Body of pancreas (tissue), 4 donors: ENCODE data around the gene TSPAN18. TPM values are rescaled to one million over a fixed set of nuclear protein-coding genes. Genes with fewer than 3 reads are reported as not detected.

Source experiments
- ATAC-seq: fragments of 150-250 bp; one replicate; pipeline ENCODE4 v1.9.1; 2016
- DNase-seq, 4 donors: peaks; one replicate each; pipeline ENCODE4 v3.0.0-alpha.2; 2019
- H3K27ac ChIP-seq, 4 donors: fragments of 200-600 bp; sonication (generic); 1 replicate in 3 of 4; 2 replicates in 1 of 4; pipeline versions ENCODE4 v1.5.1 to v1.6.1; 2016 to 2019; ENCODE audit warnings: mild to moderate bottlenecking in 1 of 4, mixed read lengths in 1 of 4, moderate library complexity in 1 of 4
- H3K27me3 ChIP-seq, 2 donors: fragments of 200-600 bp; sonication (generic); one replicate each; pipeline ENCODE4 v1.6.0; 2016; ENCODE audit warnings: mild to moderate bottlenecking in 1 of 2
- H3K36me3 ChIP-seq, 2 donors: fragments of 200-600 bp; sonication (generic); replicated peaks in 1 of 2; 2 replicates each; pipeline ENCODE4 v1.5.1; 2016; ENCODE audit warnings: low read depth in 2 of 2; ENCODE audit not compliant: insufficient read depth in 1 of 2
- H3K4me1 ChIP-seq: fragments of 200-600 bp; sonication (generic); one replicate; pipeline ENCODE4 v1.6.0; 2016
- H3K4me3 ChIP-seq, 2 donors: fragments of 200-600 bp; sonication (generic); 1 replicate in 1 of 2; 2 replicates in 1 of 2; pipeline ENCODE4 v1.5.1; 2016 to 2019
- H3K9me3 ChIP-seq, 3 donors: fragments of 200-600 bp; sonication (generic); 1 replicate in 2 of 3; 2 replicates in 1 of 3; pipeline ENCODE4 v1.5.1; 2016
- CTCF ChIP-seq, 7 experiments: fragments of 450-650 bp in 4 of 7; fragments of 200-600 bp in 3 of 7; sonication (generic) in 3 of 7; IDR thresholded peaks; one replicate each; pipeline ENCODE4 v1.5.1; 2016 to 2019; ENCODE audit warnings: antibody characterized with exemption in 7 of 7
- POLR2A ChIP-seq, 3 donors: fragments of 450-650 bp; IDR thresholded peaks; one replicate each; pipeline ENCODE4 v1.6.1; 2016; ENCODE audit warnings: antibody characterized with exemption in 3 of 3, mild to moderate bottlenecking in 2 of 3
- WGBS, 2 donors: methylation state at CpG; one replicate each; pipeline ENCODE4 v1.1.5; 2017; 5-methylcytosine and 5-hydroxymethylcytosine counted together
- intact Hi-C: fragments of 100-400 bp; cut with DNase I; formaldehyde crosslinking; loops from one replicate; pipeline ENCODE4 v1.15.1; 2023
- total RNA-seq, 2 donors: library from RNA; depleted of rRNA; stranded (reverse); fragments of >200 nt; gene quantifications; one replicate each; pipeline ENCODE4 v1.1.0, GENCODE V29; 2016

Gene TSPAN18
- total RNA-seq, 2 donors from 2014 or later = 2.1 to 3.0 TPM

DNA sequence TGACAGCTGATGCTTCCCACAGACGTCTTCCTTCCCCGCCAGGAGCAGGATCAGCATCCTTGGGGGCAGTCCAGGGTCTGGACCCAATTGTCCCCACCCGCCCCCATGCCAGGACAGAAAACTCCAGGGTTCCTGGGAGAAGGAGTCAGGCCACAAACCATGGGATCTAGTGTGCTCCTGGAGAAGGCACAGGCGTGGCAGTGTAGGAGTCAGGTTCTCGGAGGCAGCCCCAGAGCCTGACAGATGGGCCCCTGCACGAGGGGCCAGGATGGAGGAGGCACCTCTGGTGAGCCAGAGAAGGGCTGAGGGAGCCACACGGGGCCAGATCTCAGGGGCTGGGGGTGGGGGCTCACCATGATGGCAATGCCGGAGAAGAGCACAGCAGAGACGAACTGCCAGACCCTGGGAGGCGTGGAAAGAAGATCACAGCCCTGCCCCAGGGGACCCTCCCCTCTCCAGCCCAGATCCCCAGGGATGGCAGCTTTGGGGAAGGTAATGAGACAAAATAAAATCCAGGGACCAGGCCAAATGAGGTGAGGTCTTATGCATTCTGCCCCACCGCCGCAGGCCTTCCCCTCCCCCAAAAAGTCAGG, 210.3 kb downstream of the TSPAN18 start:
- Histone ChIP-seq H3K9me3 (no peaks in the 10 kb centered on the region), H3K36me3 (no peaks in the 10 kb centered on the region), H3K4me1 (no peaks in the 10 kb centered on the region), H3K27me3 (no peaks in the 10 kb centered on the region), H3K27ac (no peak overlapping the region), H3K4me3 (no peak overlapping the region)
- intact Hi-C loops = loop anchor here (2.0 kb wide), 1 partner anchor 168 kb away; no protein-coding TSS in a partner anchor
- no peak for DNase-seq
- 83 to 87% methylated on average over 9 to 12 of the region's 12 CpGs for WGBS, 2 donors
- no peak for TF ChIP-seq POLR2A (IDR thresholded peaks at IDR 0.05)
- TF ChIP-seq CTCF (IDR thresholded peaks at IDR 0.05) = no peak
- ATAC-seq = no peak

DNA sequence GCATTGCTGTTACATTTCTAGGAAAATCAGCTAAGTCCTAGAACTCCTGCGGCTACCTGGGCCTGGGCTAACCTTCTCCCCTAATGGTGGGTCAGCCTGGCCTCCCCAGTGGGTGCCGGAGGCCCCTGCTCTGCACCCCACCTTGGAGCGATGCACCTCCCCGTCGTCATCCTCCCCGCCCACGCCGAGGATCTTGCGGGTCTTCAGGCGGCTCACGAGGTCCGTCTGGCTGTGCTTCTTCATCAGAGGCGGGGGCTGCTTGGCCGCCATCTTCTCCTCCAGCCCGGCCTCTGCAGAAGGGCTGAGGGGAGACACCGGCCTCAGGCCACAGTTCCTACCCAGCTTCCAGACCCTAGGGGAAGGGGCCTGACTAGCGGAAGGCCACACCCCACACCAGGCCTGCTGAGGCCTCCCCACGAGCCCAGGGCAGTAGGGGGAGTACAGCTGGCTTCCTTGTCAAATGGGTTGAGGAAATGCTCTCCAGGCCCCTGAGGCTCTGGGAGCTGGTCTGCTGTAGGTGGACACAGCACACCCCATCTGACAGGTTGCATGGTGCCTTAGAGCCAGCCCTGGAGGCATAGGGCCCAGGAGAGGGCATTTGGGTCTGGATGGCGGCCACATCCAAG, 211.4 kb downstream of the TSPAN18 start:
- H3K9me3 ChIP-seq = no peaks in the 10 kb centered on the region
- H3K4me1 ChIP-seq = peaks cover 8% of the 10 kb centered on the region
- DNase-seq = no peak
- ATAC-seq = no peak
- TF ChIP-seq CTCF (IDR thresholded peaks at IDR 0.05) (no peak), POLR2A (IDR thresholded peaks at IDR 0.05) (no peak)
- intact Hi-C loops = no loop called here
- WGBS, 2 donors = 89 to 92% methylated on average over 5 to 16 of the region's 19 CpGs
- H3K27ac ChIP-seq = no peak overlapping the region
- H3K36me3 ChIP-seq = no peaks in the 10 kb centered on the region
- no peak overlapping the region for H3K4me3 ChIP-seq
- H3K27me3 ChIP-seq = no peaks in the 10 kb centered on the region

GRCh38 chr11:44939673-44940395, 213.1 kb downstream of the TSPAN18 start:
- Histone ChIP-seq H3K4me3 (no peak overlapping the region), H3K27me3 (no peaks in the 10 kb centered on the region), H3K36me3 (no peaks in the 10 kb centered on the region), H3K27ac (no peak overlapping the region), H3K4me1 (peaks cover 25% of the 10 kb centered on the region), H3K9me3 (no peaks in the 10 kb centered on the region)
- ATAC-seq (no peak), DNase-seq (no peak)
- intact Hi-C loops = no loop called here
- WGBS, 2 donors = 73 to 89% methylated on average over 21 to 22 of the region's 22 CpGs
- TF ChIP-seq POLR2A (IDR thresholded peaks at IDR 0.05) (no peak), CTCF (IDR thresholded peaks at IDR 0.05) (no peak)

- H3K4me3 ChIP-seq = no peak overlapping the region
- TF ChIP-seq CTCF (IDR thresholded peaks at IDR 0.05) (no peak), POLR2A (IDR thresholded peaks at IDR 0.05) (no peak)
- no peaks in the 10 kb centered on the region for H3K9me3 ChIP-seq
- intact Hi-C loops = no loop called here
- no peaks in the 10 kb centered on the region for H3K36me3 ChIP-seq
- DNase-seq (no peak), ATAC-seq (no peak)
- no peak overlapping the region for H3K27ac ChIP-seq
- 63 to 72% methylated on average over 7 of the region's 7 CpGs for WGBS, 2 donors
- no peaks in the 10 kb centered on the region for H3K27me3 ChIP-seq
- H3K4me1 ChIP-seq = peaks cover 26% of the 10 kb centered on the region
Measured at GRCh38 chr11:44940404-44940803, 213.6 kb downstream of the TSPAN18 start.
